Neural crest cell (in vitro differentiated cells): ENCODE results near the gene SLC4A2. TPM values are rescaled to one million over a fixed set of nuclear protein-coding genes. Genes with fewer than 3 reads are reported as not detected.
A peak's percentile ranks its signal among the peaks of the same experiment; 100 is the strongest.

ENCODE experiments used
- DNase-seq: peaks from one replicate; pipeline ENCODE4 v3.0.0; 2021; ENCODE audit warnings: low read depth, mixed read lengths, low spot score
- H3K27ac Mint-ChIP-seq: one replicate; pipeline ENCODE4 v1.8.0; 2021; ENCODE audit warnings: mild to moderate bottlenecking, mixed read lengths; ENCODE audit not compliant: unreplicated experiment
- H3K27me3 Mint-ChIP-seq: 2 replicates; pipeline ENCODE4 v1.8.0; 2021; ENCODE audit warnings: low read depth, mild to moderate bottlenecking, mixed read lengths
- H3K36me3 Mint-ChIP-seq: 2 replicates; pipeline ENCODE4 v1.8.0; 2021; ENCODE audit warnings: low read depth, mild to moderate bottlenecking, mixed read lengths
- H3K4me1 Mint-ChIP-seq: 2 replicates; pipeline ENCODE4 v1.8.0; 2021; ENCODE audit warnings: mixed read lengths
- H3K4me3 Mint-ChIP-seq: one replicate; pipeline ENCODE4 v1.8.0; 2021; ENCODE audit warnings: mild to moderate bottlenecking, mixed read lengths
- H3K9me3 Mint-ChIP-seq: 2 replicates; pipeline ENCODE4 v1.8.0; 2021; ENCODE audit warnings: mixed read lengths
- CTCF ChIP-seq: fragments of 200-600 bp; sonication (generic); conservative IDR thresholded peaks from 2 replicates; pipeline ENCODE4 v1.5.0; 2021; ENCODE audit warnings: antibody characterized with exemption, mild to moderate bottlenecking
- total RNA-seq: library from RNA; stranded (reverse); gene quantifications from 2 replicates; pipeline ENCODE4 v1.2.1, GENCODE V29; 2021

The SLC4A2 gene
- total RNA-seq, 1 donor from 2014 or later = 139 TPM

GRCh38 chr7:151086802-151087244, 27.4 kb downstream of the SLC4A2 start:
- peak overlapping the region; percentile 93 for H3K4me3 Mint-ChIP-seq
- H3K27ac Mint-ChIP-seq = peak overlapping the region; percentile 92
- H3K4me1 Mint-ChIP-seq = peaks cover 43% of the 10 kb centered on the region
- H3K36me3 Mint-ChIP-seq = no peaks in the 10 kb centered on the region
- peaks cover 3% of the 10 kb centered on the region for H3K27me3 Mint-ChIP-seq
- H3K9me3 Mint-ChIP-seq = no peaks in the 10 kb centered on the region
- peak; percentile 31 for DNase-seq
- no peak for TF ChIP-seq CTCF

DNA sequence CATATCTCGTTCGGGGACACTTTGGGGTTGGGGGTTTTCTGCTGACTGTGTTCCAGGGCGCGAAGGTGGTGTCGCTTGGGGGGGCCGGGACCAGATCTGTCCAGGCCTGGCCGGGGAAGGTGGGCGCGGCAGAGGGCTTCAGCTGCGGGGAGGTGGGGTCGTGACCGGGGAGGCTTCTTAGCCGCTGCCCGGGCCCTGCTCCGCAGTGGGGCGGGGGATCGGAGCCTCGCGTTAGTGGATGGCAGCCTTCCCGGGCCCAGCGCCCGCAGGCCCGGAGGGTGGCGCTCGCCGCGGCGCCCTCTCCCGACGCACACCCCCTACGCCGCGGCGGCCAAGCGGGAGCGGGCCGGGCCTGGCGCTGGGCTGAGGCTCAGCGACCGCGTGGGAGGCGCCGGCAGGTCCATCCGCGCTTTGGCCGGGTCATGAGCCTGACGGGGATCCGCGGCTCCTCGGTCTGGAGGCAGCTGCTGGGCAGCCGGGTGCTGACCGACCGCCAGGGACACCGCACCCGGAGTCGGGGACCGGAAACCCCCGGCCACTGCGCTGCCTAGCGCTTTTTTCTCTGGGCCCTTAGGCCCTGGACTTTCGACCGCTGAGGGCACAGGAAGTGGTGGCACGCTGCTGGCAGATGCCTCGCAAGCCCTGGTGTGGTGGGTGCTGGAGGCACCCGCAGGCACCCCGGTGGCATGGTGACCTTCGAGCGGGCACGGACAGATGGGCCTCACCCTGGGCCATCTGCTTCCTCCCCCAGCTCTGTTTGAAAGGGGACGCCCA, 28.0 kb downstream of the SLC4A2 start:
- Mint-ChIP-seq H3K4me3 (peak overlapping the region; percentile 93), H3K27me3 (peaks cover 3% of the 10 kb centered on the region), H3K9me3 (no peaks in the 10 kb centered on the region), H3K4me1 (peaks cover 43% of the 10 kb centered on the region), H3K36me3 (no peaks in the 10 kb centered on the region), H3K27ac (peak overlapping the region; percentile 92)
- DNase-seq = no peak
- TF ChIP-seq CTCF = peak; percentile 41

DNA sequence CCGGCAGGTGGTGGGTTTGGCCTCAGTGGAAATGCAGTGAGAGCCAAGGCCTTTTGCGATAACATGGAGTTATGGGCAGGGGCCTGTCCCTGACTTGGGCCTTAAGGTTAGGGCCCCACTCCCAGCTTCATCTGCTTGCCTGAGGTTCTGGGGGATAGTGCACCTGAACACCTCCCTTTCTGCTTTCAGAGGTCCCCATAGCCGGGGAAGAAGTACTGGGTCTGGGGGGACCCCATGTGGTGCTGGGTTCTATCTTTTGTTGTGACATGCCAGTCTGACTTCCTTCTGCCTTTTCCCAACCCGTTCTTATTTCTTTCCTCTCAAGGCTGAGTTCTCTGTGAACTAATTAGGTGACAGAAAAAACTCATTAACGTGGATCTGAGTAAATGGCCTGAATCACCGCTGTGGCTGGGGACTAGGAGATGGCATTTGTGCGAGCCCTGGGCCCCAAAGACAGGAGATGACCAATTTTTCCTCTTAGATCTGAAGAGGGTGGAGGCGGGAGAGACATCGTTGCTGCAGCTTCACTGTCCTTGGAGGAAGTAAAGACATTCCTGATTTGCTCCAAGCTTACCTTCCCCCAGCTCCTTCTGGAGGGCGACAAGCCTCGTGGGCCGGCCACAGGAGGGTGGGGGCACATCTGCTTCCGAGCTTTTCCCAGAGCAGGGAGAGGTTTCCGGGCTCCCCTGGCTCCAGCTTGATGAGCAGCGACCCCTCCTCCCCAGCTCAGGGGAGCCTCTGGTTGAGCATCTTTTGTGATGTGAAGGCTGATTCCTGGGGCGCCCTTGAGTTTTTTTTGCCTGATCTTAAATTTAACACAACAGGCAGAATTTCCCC, 28.8 kb downstream of the SLC4A2 start:
- Mint-ChIP-seq H3K27me3 (peaks cover 3% of the 10 kb centered on the region), H3K9me3 (no peaks in the 10 kb centered on the region), H3K36me3 (no peaks in the 10 kb centered on the region), H3K4me1 (peaks cover 38% of the 10 kb centered on the region), H3K4me3 (peak overlapping the region; percentile 92), H3K27ac (no peak overlapping the region)
- no peak for TF ChIP-seq CTCF
- no peak for DNase-seq

DNA sequence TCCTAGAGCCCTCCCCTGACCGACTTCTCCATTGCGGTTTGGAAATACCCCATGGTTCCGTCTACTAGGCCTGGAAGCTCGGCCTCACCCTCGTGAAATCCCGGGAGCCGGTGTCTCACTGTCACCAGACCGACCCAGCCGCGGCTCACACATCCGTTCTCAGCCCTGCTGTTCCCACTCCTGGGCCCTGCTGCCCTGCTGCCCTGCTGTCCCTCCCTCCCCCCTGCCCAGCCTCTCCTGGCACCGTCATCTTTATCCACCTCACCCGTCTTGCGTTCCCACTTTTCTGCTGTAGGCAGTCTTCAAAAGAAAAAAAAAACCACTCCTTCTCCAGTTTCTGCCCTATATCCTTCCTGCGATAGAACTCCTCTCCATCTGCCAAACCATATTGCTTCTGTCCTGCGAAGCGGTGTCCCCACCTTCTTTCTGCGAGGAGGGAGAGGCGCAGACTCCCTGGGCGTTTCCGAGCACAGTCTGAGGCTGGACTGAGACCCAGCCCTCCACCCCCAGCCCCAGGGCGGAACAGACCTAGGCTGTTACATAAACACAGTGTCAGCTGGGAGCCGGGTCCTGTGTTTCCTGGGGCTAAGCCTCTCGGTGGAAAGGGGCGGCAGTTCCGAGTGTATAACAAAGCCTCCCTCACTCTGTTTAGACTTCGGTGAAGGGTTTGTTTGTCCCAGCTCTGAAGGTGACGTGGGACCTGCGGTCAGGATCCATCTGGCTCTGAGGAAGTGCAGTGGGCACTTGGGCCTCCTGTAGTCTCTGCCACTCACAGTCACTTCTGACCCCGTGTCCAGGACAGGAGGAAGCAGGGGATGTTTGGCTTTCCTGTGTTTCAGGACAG, 29.7 kb downstream of the SLC4A2 start:
- peak overlapping the region; percentile 95 for H3K27ac Mint-ChIP-seq
- no peak for DNase-seq

More for the DNA sequence above, 29.7 kb downstream of the SLC4A2 start:
- no peaks in the 10 kb centered on the region for H3K36me3 Mint-ChIP-seq
- no peak for TF ChIP-seq CTCF
- peaks cover 3% of the 10 kb centered on the region for H3K27me3 Mint-ChIP-seq
- H3K4me1 Mint-ChIP-seq = peaks cover 38% of the 10 kb centered on the region
- H3K9me3 Mint-ChIP-seq = no peaks in the 10 kb centered on the region
- H3K4me3 Mint-ChIP-seq = peak overlapping the region; percentile 92
